Neural crest cell (in vitro differentiated cells): ENCODE data around the gene SPTBN4. TPM values are rescaled to one million over a fixed set of nuclear protein-coding genes. Genes with fewer than 3 reads are reported as not detected.

Source experiments
- DNase-seq: peaks from one replicate; pipeline ENCODE4 v3.0.0; 2021; ENCODE audit warnings: low read depth, mixed read lengths, low spot score
- H3K27ac Mint-ChIP-seq: one replicate; pipeline ENCODE4 v1.8.0; 2021; ENCODE audit warnings: mild to moderate bottlenecking, mixed read lengths; ENCODE audit not compliant: unreplicated experiment
- H3K27me3 Mint-ChIP-seq: 2 replicates; pipeline ENCODE4 v1.8.0; 2021; ENCODE audit warnings: low read depth, mild to moderate bottlenecking, mixed read lengths
- H3K36me3 Mint-ChIP-seq: 2 replicates; pipeline ENCODE4 v1.8.0; 2021; ENCODE audit warnings: low read depth, mild to moderate bottlenecking, mixed read lengths
- H3K4me1 Mint-ChIP-seq: 2 replicates; pipeline ENCODE4 v1.8.0; 2021; ENCODE audit warnings: mixed read lengths
- H3K4me3 Mint-ChIP-seq: one replicate; pipeline ENCODE4 v1.8.0; 2021; ENCODE audit warnings: mild to moderate bottlenecking, mixed read lengths
- H3K9me3 Mint-ChIP-seq: 2 replicates; pipeline ENCODE4 v1.8.0; 2021; ENCODE audit warnings: mixed read lengths
- total RNA-seq: library from RNA; stranded (reverse); gene quantifications from 2 replicates; pipeline ENCODE4 v1.2.1, GENCODE V29; 2021
- TF ChIP-seq, protein P1 (sequence below): fragments of 200-600 bp; sonication (generic); conservative IDR thresholded peaks from 2 replicates; pipeline ENCODE4 v1.5.0; 2021; ENCODE audit warnings: antibody characterized with exemption, mild to moderate bottlenecking

SPTBN4 gene
- total RNA-seq, 1 donor from 2014 or later = 0.40 TPM

DNA sequence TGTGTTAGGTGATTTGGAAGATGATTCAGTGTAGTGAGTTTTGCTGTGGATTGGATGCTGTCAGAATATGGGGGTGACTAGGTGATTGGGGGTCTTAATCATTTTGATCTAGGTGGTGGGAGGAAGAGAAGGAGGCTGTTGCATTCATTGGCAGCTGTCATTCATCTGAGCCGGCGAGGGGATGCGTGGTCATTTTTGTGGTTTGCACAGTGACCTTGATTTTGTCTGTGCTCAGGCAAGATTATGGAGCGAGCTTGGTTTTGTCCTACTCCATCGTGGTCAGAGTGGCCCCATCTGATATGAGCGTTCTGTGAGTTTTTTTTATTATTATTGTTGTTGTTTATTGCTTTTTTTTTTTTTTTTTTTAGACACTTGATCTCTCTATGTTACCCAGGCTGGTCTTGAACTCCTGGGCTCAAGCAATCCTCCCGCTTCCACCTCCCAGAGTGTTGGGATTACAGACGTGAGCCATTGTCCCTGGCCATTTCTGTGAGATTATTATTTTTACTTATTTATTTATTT, 42.0 kb downstream of the SPTBN4 start:
- peaks cover 73% of the 10 kb centered on the region for H3K27me3 Mint-ChIP-seq

DNA sequence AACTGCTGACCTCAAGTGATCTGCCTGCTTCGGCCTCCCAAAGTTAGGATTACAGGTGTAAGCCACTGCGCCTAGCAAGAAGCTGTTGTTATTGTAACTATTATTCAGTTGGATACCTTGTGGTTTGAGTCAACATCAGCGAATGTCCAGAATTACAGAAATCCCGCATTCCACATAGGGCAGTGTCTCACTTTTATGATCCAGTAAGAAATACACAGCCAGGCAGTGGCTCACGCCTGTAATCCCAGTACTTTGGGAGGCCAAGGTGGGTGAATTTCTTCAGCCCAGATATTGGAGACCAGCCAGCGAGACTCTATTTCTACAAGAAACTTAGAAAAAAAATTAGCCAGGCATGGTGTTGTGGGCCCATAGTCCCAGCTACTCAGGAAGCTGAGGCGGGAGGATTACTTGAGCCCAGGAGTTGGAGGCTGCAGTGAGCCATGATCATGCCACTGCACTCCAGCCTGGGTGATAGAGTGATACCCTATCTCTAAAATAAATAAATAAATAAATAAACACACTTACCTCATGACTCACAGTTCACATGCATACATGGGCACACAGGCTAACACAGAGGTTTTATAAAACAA, 43.8 kb downstream of the SPTBN4 start:
- DNase-seq = no peak
- Mint-ChIP-seq H3K27ac (no peak overlapping the region), H3K36me3 (no peaks in the 10 kb centered on the region), H3K4me3 (no peak overlapping the region), H3K4me1 (no peaks in the 10 kb centered on the region), H3K9me3 (no peaks in the 10 kb centered on the region), H3K27me3 (peaks cover 79% of the 10 kb centered on the region)
- TF ChIP-seq, protein P1, sequence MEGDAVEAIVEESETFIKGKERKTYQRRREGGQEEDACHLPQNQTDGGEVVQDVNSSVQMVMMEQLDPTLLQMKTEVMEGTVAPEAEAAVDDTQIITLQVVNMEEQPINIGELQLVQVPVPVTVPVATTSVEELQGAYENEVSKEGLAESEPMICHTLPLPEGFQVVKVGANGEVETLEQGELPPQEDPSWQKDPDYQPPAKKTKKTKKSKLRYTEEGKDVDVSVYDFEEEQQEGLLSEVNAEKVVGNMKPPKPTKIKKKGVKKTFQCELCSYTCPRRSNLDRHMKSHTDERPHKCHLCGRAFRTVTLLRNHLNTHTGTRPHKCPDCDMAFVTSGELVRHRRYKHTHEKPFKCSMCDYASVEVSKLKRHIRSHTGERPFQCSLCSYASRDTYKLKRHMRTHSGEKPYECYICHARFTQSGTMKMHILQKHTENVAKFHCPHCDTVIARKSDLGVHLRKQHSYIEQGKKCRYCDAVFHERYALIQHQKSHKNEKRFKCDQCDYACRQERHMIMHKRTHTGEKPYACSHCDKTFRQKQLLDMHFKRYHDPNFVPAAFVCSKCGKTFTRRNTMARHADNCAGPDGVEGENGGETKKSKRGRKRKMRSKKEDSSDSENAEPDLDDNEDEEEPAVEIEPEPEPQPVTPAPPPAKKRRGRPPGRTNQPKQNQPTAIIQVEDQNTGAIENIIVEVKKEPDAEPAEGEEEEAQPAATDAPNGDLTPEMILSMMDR = no peak

More for the DNA sequence above, 42.0 kb downstream of the SPTBN4 start:
- Mint-ChIP-seq H3K27ac (no peak overlapping the region), H3K36me3 (no peaks in the 10 kb centered on the region), H3K4me1 (peaks cover 4% of the 10 kb centered on the region), H3K9me3 (no peaks in the 10 kb centered on the region), H3K4me3 (no peak overlapping the region)
- DNase-seq = no peak
- TF ChIP-seq, protein P1 = no peak

DNA sequence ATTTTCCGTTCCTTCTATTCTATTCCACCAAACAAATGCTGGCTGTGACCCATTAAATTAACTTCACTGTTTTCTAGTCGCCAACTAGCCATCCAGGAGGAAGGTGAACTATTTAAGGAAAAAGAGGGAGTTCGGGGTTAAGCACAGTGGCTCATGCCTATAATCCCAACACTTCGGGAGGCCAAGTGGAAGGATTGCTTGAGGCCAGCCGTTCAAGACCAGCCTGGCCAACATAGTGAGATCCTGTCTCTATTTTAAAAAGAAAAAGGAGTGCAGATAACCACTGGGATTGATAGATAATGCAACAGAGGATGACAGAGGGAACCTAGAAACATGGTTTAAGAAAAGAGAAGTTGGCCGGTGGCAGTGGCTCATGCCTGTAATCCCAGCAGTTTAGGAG, 44.7 kb downstream of the SPTBN4 start:
- Mint-ChIP-seq H3K9me3 (no peaks in the 10 kb centered on the region), H3K4me1 (no peaks in the 10 kb centered on the region), H3K27me3 (peaks cover 76% of the 10 kb centered on the region), H3K27ac (no peak overlapping the region), H3K4me3 (no peak overlapping the region), H3K36me3 (no peaks in the 10 kb centered on the region)
- no peak for DNase-seq
- TF ChIP-seq, protein P1 = no peak

DNA sequence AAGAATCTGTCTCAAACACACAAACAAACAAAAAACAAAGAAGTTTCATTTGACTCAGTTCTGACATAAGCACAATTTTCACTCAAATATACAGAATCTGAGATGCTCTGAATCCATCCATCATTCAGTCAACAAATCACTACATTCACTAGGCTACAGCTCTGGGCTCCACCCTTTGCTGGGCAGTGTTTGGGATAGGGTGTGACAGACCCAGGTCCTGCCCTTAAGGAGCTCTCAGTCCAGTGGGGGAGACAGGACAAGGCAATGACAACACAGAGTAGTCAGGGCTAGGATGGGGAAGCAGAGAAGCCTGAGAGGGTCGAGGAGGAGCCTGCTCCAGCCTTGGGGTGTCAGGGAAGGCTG, 45.3 kb downstream of the SPTBN4 start:
- DNase-seq = no peak
- no peak overlapping the region for H3K27ac Mint-ChIP-seq
- H3K4me1 Mint-ChIP-seq = no peaks in the 10 kb centered on the region
- H3K4me3 Mint-ChIP-seq = no peak overlapping the region
- H3K36me3 Mint-ChIP-seq = no peaks in the 10 kb centered on the region
- no peaks in the 10 kb centered on the region for H3K9me3 Mint-ChIP-seq
- peaks cover 79% of the 10 kb centered on the region for H3K27me3 Mint-ChIP-seq
- TF ChIP-seq, protein P1 = no peak

DNA sequence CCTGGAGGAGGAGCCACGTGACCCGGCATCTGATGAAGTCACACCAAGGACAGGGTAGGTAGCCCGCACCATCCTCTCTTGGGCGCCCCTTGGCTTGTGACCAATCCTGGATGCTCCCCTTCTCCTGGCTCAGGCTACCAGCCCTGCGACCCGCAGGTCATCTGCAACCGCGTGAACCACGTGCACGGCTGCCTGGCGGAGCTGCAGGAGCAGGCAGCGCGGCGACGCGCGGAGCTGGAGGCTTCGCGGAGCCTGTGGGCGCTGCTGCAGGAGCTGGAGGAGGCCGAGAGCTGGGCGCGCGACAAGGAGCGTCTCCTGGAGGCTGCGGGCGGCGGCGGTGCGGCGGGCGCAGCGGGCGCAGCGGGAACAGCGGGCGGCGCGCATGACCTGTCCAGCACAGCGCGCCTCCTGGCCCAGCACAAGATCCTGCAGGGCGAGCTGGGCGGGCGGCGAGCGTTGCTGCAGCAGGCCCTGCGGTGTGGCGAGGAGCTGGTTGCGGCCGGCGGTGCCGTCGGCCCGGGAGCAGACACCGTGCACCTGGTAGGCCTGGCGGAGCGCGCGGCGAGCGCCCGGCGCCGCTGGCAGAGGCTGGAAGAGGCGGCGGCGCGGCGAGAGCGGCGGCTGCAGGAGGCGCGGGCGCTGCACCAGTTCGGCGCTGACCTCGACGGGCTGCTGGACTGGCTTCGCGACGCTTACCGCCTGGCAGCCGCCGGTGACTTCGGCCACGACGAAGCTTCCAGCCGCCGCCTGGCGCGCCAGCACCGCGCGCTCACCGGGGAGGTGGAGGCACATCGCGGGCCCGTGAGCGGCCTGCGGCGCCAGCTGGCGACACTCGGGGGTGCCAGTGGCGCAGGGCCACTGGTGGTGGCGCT, 45.9 kb downstream of the SPTBN4 start:
- TF ChIP-seq, protein P1 = no peak
- DNase-seq = peak; percentile 23
- Mint-ChIP-seq H3K36me3 (no peaks in the 10 kb centered on the region), H3K4me1 (no peaks in the 10 kb centered on the region), H3K4me3 (no peak overlapping the region), H3K27ac (no peak overlapping the region), H3K9me3 (no peaks in the 10 kb centered on the region), H3K27me3 (peaks cover 83% of the 10 kb centered on the region)
